Measurements from ENCODE around the gene EPHB1. TPM values are rescaled to one million over a fixed set of nuclear protein-coding genes. Genes with fewer than 3 reads are reported as not detected.

EPHB1 gene
- polyA plus RNA-seq, 1 donor from 2014 or later, result 18.7 TPM

- no peak for TF ChIP-seq POLR2AphosphoS5 (IDR thresholded peaks at IDR 0.05)
- TF ChIP-seq TAF1 (IDR thresholded peaks at IDR 0.05; ENCODE audit: low read depth), result no peak
- TF ChIP-seq EP300 (conservative IDR thresholded peaks at IDR 0.05; ENCODE audit: poor library complexity, severe bottlenecking), result no peak
Observed at GRCh38 chr3:134810850-134811249, 15.8 kb downstream of the EPHB1 start (continued).

- H3K27me3 ChIP-seq (ENCODE audit: insufficient read depth, low read depth, low read length), result no peaks in the 10 kb centered on the region
- H3K9me2 ChIP-seq (ENCODE audit: insufficient read depth, low read length), result no peaks in the 10 kb centered on the region
- no peak overlapping the region for H3K4me3 ChIP-seq (ENCODE audit: low read length)
- H3K9me3 ChIP-seq (ENCODE audit: low read length), result no peaks in the 10 kb centered on the region
- H3K9ac ChIP-seq (ENCODE audit: low read length), result no peak overlapping the region
- H4K20me1 ChIP-seq (ENCODE audit: insufficient read depth), result no peaks in the 10 kb centered on the region
- H3K27ac ChIP-seq (ENCODE audit: low read length), result no peak overlapping the region
- peaks cover 43% of the 10 kb centered on the region for H3K79me2 ChIP-seq (replicated peaks; ENCODE audit: insufficient read depth, low read length)
- no peak for TF ChIP-seq EP300 (conservative IDR thresholded peaks at IDR 0.05; ENCODE audit: poor library complexity, severe bottlenecking)
- TF ChIP-seq MXI1 (conservative IDR thresholded peaks at IDR 0.05; ENCODE audit: poor library complexity, severe bottlenecking), result no peak
- TF ChIP-seq REST (IDR thresholded peaks at IDR 0.05; ENCODE audit: borderline replicate concordance), result no peak
- TF ChIP-seq EZH2 (IDR thresholded peaks at IDR 0.05; ENCODE audit: borderline replicate concordance, insufficient read depth, low read length, poor library complexity, severe bottlenecking), result no peak
- TF ChIP-seq TAF1 (IDR thresholded peaks at IDR 0.05; ENCODE audit: low read depth), result no peak
- no peak for TF ChIP-seq SMC3 (conservative IDR thresholded peaks at IDR 0.05; ENCODE audit: poor library complexity)
- TF ChIP-seq CTCF (IDR thresholded peaks at IDR 0.05; ENCODE audit: poor library complexity, severe bottlenecking), result no peak
- no peak for TF ChIP-seq POLR2AphosphoS5 (IDR thresholded peaks at IDR 0.05)
- TF ChIP-seq RAD21 (conservative IDR thresholded peaks at IDR 0.05), result no peak
- no peaks in the 10 kb centered on the region for H3K36me3 ChIP-seq (ENCODE audit: insufficient read depth, low read length)
- no peaks in the 10 kb centered on the region for H3F3A ChIP-seq (ENCODE audit: insufficient read depth, low read length, poor library complexity, severe bottlenecking)
- no peak overlapping the region for H2AFZ ChIP-seq (ENCODE audit: low read depth, low read length)
- no peak overlapping the region for H3K4me2 ChIP-seq (ENCODE audit: low read length)
Observed at GRCh38 chr3:134813618-134814017, 18.6 kb downstream of the EPHB1 start.

GRCh38 chr3:134815519-134815918 is 20.5 kb downstream of the EPHB1 start:
- Histone ChIP-seq H3K27me3 (ENCODE audit: insufficient read depth, low read depth, low read length) (no peaks in the 10 kb centered on the region), H3K9me2 (ENCODE audit: insufficient read depth, low read length) (no peaks in the 10 kb centered on the region), H2AFZ (ENCODE audit: low read depth, low read length) (no peak overlapping the region), H4K20me1 (ENCODE audit: insufficient read depth) (no peaks in the 10 kb centered on the region), H3K9me3 (ENCODE audit: low read length) (no peaks in the 10 kb centered on the region), H3K4me2 (ENCODE audit: low read length) (no peak overlapping the region), H3K9ac (ENCODE audit: low read length) (no peak overlapping the region), H3K27ac (ENCODE audit: low read length) (no peak overlapping the region), H3K36me3 (ENCODE audit: insufficient read depth, low read length) (no peaks in the 10 kb centered on the region), H3K79me2 (replicated peaks; ENCODE audit: insufficient read depth, low read length) (peaks cover 34% of the 10 kb centered on the region), H3F3A (ENCODE audit: insufficient read depth, low read length, poor library complexity, severe bottlenecking) (no peaks in the 10 kb centered on the region), H3K4me3 (ENCODE audit: low read length) (no peak overlapping the region)
- TF ChIP-seq EP300 (conservative IDR thresholded peaks at IDR 0.05; ENCODE audit: poor library complexity, severe bottlenecking) (no peak), REST (IDR thresholded peaks at IDR 0.05; ENCODE audit: borderline replicate concordance) (no peak), MXI1 (conservative IDR thresholded peaks at IDR 0.05; ENCODE audit: poor library complexity, severe bottlenecking) (no peak), TAF1 (IDR thresholded peaks at IDR 0.05; ENCODE audit: low read depth) (no peak), CTCF (IDR thresholded peaks at IDR 0.05; ENCODE audit: poor library complexity, severe bottlenecking) (no peak), RAD21 (conservative IDR thresholded peaks at IDR 0.05) (no peak), SMC3 (conservative IDR thresholded peaks at IDR 0.05; ENCODE audit: poor library complexity) (no peak), EZH2 (IDR thresholded peaks at IDR 0.05; ENCODE audit: borderline replicate concordance, insufficient read depth, low read length, poor library complexity, severe bottlenecking) (no peak), POLR2AphosphoS5 (IDR thresholded peaks at IDR 0.05) (no peak)
